Measurements from ENCODE around the gene FNDC3B.

The FNDC3B gene

GRCh38 chr3:172074586-172074985 lies 35.2 kb downstream of the FNDC3B start:
- no peak overlapping the region for H3K4me3 ChIP-seq (ENCODE audit: low read depth, low read length)
- H3K4me1 ChIP-seq, result peaks cover 14% of the 10 kb centered on the region
- H3K9me3 ChIP-seq, result no peaks in the 10 kb centered on the region; the same call in 1 of the 2 replicates
- no peak for DNase-seq
- H3K27me3 ChIP-seq, result no peaks in the 10 kb centered on the region
- TF ChIP-seq CTCF (IDR thresholded peaks at IDR 0.05; ENCODE audit: low read depth, low read length), result no peak
- no peaks in the 10 kb centered on the region for H3K36me3 ChIP-seq

GRCh38 chr3:172076212-172076611 lies 36.8 kb downstream of the FNDC3B start:
- no peak for DNase-seq
- Histone ChIP-seq H3K27me3 (no peaks in the 10 kb centered on the region), H3K4me3 (ENCODE audit: low read depth, low read length) (no peak overlapping the region), H3K4me1 (peaks cover 13% of the 10 kb centered on the region), H3K36me3 (no peaks in the 10 kb centered on the region), H3K9me3 (no peaks in the 10 kb centered on the region)
- TF ChIP-seq CTCF (IDR thresholded peaks at IDR 0.05; ENCODE audit: low read depth, low read length), result no peak

GRCh38 chr3:172077197-172077757 lies 37.9 kb downstream of the FNDC3B start:
- no peaks in the 10 kb centered on the region for H3K9me3 ChIP-seq
- peaks cover 13% of the 10 kb centered on the region for H3K4me1 ChIP-seq
- no peak for TF ChIP-seq CTCF (IDR thresholded peaks at IDR 0.05; ENCODE audit: low read depth, low read length)
- no peaks in the 10 kb centered on the region for H3K27me3 ChIP-seq
- no peak overlapping the region for H3K4me3 ChIP-seq (ENCODE audit: low read depth, low read length)
- no peak for DNase-seq
- no peaks in the 10 kb centered on the region for H3K36me3 ChIP-seq

GRCh38 chr3:172078244-172078643 lies 38.9 kb downstream of the FNDC3B start:
- Histone ChIP-seq H3K27me3 (no peaks in the 10 kb centered on the region), H3K4me1 (peaks cover 15% of the 10 kb centered on the region), H3K36me3 (no peaks in the 10 kb centered on the region), H3K4me3 (ENCODE audit: low read depth, low read length) (no peak overlapping the region), H3K9me3 (no peaks in the 10 kb centered on the region)
- TF ChIP-seq CTCF (IDR thresholded peaks at IDR 0.05; ENCODE audit: low read depth, low read length), result no peak
- DNase-seq, result no peak

- no peaks in the 10 kb centered on the region for H3K36me3 ChIP-seq
Observed at GRCh38 chr3:172078721-172079120, 39.3 kb downstream of the FNDC3B start.

More at GRCh38 chr3:172078721-172079120, 39.3 kb downstream of the FNDC3B start:
- Histone ChIP-seq H3K4me1 (peaks cover 15% of the 10 kb centered on the region), H3K4me3 (ENCODE audit: low read depth, low read length) (no peak overlapping the region), H3K9me3 (no peaks in the 10 kb centered on the region), H3K27me3 (no peaks in the 10 kb centered on the region)
- no peak for TF ChIP-seq CTCF (IDR thresholded peaks at IDR 0.05; ENCODE audit: low read depth, low read length)
- DNase-seq, result no peak

Measured in BE2C (cell line).